HG02970 (cell line): ENCODE measurements around the gene SRA1.

Experiments
- ATAC-seq: cut with Tn5 transposase; IDR thresholded peaks from one replicate; pipeline ENCODE4 v1.9.1; 2021; ENCODE audit warnings: mild to moderate bottlenecking, moderate library complexity, moderate number of reproducible peaks; ENCODE audit not compliant: unreplicated experiment, low FRiP score

The SRA1 gene

DNA sequence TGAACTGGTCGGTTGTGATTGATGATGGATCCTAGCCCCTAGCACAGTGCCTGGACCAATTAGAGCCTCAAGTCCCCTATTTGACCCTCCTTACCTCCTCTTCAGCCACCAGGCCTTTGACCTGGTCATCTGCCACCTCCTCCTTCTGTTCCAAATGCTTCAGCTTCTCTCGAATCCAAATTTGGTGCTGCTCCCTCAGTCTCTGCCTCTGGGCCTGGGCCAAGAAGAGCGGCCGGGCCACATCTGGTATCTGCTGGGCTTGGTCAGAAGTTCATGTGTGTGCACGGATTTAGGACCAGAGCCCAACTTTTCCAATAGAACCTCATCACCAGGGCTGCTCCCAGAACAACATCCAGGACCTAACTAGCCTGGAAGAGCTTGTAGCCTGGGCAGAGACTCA is 13.8 kb upstream of the SRA1 start:
- ATAC-seq = no peak

DNA sequence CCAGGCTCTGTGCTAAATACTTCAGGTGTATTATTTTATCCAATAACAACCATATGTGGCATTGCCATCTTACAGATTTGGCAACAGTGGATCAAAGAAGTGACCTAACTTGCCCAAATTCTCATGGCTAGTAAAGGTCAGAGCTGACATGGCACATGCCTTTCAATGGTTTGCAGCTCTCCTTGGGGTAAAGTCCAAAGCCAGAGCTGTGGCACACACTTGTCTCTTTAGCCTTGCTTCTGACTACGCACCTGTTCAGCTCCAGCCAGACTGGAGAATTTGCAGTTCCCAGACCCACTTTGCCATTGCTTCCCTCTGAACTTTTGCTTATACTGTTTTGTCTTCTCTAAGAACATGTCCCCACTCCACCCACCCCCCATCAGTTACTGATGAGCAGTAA is 13.2 kb upstream of the SRA1 start:
- no peak for ATAC-seq

DNA sequence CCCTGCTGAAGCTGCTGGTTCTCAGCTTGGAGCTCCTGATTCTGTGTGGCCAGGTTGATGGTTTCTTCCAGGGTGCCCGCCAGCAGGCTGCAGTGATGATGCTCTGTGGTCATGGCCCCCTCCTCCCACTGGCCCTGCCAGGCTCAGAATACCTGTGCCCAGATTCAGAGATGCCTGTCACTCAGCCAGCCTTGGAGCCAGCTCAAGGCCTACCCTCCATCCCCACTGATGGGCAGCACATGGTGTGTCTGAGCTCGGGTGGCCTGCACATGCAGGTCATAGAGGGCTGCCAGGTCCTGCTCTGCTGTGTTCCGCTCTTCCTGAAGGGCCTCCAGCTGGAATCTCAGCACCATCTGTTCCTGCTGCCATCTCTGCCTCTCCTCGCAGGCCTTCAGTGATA is 12.8 kb upstream of the SRA1 start:
- no peak for ATAC-seq

DNA sequence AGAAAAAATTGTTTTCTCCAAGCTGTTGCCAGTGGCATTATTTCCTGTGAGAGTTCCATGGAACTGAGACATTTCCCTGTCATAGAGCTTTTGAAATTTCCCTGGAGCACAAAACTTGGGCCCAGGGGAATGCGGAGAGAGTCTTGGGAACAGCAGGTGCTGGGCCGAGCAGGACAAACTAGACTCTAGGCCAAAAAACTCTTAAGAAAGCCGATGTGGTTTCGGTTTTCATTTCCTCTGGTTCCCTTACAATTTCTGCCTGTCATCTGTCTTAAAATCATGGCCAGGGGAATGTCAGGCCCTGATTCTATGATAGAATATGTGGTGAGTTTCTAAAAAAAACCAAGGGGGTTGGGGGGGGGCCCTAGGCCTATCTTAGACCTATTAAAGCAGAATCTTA is 11.9 kb upstream of the SRA1 start:
- no peak for ATAC-seq

DNA sequence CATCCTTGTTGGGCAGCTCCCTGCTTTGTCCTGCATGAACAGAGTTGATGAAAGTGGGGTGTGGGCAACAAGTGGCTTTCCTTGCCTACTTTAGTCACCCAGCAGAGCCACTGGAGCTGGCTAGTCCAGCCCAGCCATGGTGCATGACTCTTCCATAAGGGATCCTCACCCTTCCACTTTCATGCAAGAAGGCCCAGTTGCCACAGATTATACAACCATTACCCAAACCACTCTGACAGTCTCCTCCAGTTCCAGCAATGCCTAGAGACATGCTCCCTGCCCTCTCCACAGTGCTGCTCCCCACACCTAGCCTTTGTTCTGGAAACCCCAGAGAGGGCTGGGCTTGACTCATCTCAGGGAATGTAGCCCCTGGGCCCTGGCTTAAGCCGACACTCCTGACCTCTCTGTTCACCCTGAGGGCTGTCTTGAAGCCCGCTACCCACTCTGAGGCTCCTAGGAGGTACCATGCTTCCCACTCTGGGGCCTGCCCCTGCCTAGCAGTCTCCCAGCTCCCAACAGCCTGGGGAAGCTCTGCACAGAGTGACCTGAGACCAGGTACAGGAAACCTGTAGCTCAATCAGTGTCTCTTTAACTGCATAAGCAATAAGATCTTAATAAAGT is 11.3 kb upstream of the SRA1 start:
- ATAC-seq = no peak

DNA sequence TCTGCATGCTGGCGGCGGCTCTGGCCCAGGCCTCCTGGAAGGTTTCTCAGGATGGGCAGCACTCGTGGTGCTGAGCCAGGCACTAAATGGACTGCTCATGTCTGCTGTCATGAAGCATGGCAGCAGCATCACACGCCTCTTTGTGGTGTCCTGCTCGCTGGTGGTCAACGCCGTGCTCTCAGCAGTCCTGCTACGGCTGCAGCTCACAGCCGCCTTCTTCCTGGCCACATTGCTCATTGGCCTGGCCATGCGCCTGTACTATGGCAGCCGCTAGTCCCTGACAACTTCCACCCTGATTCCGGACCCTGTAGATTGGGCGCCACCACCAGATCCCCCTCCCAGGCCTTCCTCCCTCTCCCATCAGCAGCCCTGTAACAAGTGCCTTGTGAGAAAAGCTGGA is 10.6 kb upstream of the SRA1 start:
- no peak for ATAC-seq

DNA sequence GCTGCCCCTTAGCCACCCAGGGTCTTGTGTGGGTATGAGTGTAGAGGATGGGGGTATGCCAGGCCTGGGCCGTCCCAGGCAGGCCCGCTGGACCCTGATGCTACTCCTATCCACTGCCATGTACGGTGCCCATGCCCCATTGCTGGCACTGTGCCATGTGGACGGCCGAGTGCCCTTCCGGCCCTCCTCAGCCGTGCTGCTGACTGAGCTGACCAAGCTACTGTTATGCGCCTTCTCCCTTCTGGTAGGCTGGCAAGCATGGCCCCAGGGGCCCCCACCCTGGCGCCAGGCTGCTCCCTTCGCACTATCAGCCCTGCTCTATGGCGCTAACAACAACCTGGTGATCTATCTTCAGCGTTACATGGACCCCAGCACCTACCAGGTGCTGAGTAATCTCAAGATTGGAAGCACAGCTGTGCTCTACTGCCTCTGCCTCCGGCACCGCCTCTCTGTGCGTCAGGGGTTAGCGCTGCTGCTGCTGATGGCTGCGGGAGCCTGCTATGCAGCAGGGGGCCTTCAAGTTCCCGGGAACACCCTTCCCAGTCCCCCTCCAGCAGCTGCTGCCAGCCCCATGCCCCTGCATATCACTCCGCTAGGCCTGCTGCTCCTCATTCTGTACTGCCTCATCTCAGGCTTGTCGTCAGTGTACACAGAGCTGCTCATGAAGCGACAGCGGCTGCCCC is 10.0 kb upstream of the SRA1 start:
- no peak for ATAC-seq

DNA sequence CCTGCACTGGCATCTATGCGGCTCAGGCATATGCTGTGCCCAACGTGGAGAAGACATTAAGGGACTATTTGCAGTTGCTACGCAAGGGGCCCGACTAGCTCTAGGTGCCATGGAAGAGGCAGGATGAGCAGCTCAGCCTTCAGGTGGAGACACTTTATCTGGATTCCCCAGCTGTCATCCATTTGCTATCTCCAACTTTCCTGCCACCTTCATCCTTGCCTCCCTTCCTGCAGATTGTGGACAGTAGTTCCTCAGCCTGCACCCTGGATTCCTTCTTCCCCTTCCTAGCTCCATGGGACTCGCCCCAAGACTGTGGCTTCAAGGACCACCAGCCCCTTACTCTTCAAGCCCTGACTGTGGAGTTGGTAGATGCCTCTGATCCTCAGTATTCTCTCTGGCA is 9.4 kb upstream of the SRA1 start:
- no peak for ATAC-seq

DNA sequence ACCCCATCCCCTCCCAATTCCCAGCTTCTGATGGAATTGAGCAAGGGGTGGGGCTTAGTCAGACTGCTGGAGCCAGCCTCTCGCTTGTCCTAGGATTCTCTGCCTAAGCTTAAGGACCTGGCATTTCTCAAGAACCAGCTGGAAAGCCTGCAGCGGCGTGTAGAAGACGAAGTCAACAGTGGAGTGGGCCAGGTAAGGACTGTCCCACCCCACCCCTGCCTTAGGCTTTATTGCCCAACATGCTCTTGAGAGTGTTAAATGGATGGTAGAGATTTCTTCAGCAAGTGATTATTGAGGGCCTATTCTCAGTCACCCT is 8.5 kb upstream of the SRA1 start:
- ATAC-seq = no peak

DNA sequence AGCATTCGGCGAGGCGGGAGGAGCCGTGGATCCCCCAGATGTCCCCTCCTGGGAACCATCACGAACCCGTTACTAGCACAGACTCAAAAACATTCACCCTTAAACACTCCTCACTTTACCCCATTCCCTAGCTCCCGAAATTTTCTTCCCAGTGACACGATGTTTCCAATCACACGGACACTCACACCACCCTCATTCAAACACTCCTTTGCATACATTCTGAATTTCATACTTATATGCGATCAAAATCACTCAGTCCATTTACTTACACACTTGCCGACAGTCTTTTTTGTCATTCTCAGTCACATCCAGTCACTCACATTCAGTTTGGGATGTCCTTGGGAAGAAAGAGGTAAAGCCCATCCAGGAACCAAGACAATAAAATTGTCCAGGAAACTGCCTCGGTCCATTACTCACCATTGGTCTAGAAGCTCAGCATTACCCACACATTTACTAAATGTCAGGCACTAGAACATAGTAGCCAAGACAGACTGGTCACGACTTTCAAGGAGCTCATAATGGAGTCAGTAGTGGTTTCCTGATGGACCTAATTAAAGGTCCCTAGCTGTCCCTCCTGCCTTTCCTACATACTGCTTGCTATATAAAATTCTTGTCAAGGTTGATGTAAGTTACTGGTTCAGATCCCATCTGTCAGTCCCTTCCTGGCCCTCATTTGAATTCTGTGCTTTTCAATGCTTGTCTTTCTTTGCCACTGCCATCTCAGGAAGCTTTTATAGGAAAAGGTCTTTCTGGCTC is 7.9 kb upstream of the SRA1 start:
- no peak for ATAC-seq

DNA sequence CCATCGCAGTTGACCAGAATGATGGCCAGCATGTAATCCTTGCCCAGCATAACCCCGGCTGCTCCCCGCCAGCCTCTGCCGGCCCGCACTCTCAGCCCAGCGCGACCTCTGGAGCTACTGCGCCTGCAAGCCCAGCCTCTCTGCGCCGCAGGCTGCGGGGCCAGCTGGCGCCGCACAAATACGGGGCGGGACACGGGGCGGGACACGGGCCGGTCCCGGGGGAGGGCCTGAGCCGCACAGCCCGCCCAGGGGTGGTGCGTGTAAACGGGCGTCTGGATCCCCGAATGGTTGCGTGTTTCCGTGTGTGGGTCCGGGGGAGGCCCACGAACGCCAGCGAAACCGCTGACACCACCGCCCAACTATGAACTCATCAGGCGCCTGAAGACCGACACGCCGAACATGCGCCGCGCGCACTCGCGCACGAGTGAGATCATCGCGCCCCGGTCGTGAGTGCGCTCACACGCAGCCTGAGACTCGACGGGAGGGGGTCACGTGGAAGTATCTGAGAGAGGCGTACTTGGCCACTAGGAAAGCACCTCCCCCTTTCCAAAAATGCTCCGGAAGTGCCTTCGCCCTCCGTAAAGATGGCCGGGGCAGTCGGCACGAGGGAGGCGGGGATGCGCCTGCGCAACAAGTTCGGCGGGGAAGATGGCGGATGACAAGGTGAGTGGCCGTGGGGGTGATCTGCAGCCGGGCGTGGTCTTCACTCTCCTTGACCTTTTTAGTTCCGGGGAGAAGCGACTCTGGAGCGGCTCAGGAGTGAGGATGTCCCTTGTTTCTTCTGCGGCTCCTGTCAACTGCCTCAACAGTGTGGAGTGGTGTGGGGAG is 7.1 kb upstream of the SRA1 start, which contains the start of the genes APBB3 and SLC35A4:
APBB3 (minus strand) TSS at position 403 of the 828 bp plus-strand sequence; CDS start at position 50, 353 bp downstream.
SLC35A4 (plus strand) TSS at position 633 of the 828 bp plus-strand sequence. CDS start 2,342 bp downstream, outside the sequence.
- ATAC-seq = peak; percentile 88

DNA sequence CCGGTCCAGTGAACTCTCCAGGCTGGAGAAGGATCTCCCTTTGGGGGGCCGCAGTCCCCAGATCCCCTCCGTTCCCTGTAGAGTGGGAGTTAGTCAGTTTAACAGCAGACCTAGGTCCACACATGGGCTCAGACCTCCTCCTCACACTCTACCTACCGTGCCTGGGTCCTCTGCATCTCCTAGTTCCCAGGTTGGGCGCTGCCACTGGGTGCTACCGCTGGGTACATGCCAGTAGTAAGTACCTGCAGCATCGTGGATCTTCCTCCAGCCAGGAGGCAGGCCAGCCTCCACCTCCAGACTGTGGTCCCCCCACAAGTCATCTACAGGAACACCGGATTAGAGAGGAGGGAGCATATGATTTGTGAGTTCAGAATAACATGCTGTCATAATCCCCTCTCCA is 6.3 kb upstream of the SRA1 start:
- no peak for ATAC-seq

DNA sequence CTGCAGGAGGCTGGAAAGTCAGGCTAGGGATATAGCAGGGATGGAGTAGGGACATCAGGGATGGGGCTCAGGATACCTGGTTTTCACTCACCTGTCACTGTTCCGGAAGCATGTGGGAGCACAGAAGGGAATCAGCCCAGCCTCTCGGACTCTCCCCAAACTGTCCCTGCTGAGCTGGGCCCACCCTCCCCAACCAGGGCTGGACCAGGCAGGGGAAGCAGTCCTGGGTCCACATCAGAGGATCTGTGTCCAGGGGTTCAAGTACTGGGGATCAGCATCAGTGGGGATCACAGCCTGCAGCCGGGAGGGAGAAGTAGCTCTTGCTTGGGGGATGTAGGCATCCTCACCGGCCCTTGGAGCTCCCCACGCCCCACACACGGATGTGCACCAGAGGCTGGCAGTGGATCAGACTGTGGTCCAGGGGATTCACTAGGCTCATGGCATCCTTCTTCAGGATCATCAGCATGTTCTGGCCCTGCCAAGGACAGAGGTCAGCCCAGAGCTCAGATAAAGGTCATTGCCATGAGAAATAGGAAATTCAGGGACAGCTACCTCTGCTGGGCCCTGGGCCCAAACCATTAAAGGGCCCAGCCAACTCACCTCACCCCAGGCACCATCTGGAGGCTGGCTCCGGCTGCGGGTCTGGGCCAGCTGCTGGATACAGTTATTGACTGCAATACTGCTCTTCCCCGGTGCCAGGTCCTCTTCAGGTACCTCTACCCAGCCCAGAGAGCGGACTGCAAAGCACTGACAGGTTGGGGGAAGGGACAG is 4.7 kb upstream of the SRA1 start:
- ATAC-seq = no peak

DNA sequence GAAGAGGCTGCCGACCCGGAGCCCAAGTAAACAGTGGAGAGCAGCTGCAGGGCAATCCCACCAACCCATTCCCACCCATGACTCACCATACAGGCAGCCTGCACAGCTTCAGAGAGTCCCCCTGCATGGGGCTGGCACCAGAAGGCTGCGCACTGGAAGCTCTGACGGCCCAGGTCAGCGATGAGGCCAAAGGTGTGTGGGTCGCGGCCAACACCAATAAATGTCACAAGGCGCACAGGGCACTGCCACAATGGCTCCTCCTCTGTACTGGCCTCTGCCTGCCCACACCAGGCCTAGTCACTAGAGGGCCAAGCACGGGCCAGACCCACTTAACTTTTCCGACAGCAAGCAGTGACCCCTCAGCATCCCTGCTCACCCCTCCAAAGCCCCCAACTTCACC is 3.0 kb upstream of the SRA1 start:
- no peak for ATAC-seq

DNA sequence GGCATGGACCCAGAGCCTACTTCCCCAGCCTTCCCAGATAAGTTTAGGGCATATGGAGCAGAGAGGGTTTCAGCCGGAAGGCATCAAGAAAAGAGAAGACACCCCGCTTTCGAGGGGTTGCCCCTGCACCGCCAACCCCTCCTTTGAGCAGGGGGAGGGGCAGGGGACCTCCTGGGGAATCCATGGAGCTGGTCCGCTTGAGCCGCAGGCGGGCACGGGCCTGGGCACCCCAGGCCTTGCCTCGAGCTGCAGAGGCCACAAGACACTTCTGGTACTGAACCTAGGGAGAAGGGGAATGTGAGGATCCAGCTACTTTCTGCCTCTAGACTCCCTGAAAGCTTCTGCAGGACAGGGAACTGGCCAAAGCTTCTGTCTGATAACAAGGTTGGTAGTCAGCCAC is 1.3 kb upstream of the SRA1 start:
- ATAC-seq = no peak

DNA sequence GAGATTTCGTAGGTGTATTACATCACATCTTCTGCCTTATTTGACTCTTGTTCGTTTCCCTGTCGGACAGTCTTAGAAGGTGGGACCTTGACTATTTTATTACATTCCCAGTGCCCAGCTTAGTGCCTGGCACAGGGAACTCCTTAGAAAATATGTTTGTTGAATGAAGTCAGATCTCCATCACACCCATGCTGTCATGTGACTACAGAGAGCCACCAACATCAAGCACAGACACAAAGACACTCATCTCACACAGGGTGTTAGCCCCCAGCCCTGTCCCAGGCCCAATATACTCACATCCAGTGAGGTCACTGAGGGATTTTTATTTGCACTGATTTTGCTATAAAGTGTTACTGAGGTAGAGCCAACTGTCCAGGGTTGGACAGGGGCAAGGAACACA is 692 bp upstream of the SRA1 start:
- no peak for ATAC-seq

DNA sequence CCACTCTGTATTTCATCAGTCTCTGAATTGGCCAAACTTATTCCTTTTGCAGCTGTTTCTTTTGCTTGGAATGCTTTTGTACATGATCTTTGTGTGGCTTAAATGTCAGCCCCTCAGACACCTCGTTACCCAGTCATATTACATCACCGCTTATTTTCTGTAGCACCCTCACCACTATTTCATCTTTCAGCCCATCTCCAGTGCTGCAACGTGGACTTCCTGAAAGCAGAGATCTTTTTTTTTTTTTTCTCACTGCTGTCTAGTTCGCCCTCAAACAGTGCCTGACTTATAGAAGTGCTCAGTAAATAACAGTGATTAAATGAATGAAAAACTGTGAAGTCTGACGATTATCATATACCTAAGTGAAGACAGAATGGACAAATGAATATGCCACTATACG is 835 bp downstream of the SRA1 start:
- ATAC-seq = no peak

DNA sequence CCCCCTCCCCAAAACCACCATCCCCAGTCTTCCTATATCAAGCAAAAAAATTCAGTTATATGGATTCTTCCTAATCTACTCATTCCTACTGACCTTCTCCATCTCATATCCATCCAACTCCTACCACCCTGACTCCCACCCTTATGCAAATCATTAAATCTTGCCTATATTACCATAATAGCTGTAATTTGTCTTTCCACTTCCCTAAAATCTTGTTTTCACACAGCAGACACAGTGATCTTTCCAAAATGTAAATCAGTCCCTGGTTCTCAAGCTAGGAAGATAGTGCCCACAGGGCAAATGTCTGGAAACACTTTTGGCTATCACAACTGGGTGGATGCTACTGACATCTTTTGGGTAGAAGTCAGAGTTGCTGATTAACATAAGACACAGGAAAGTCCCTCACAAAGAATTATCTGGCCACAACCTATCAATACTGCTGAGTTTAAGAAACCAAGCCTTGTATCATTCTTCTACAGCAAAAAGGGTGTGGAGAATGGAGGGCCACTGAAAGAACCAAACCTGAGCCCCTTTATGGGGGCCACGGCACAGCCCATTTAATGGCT is 1.4 kb downstream of the SRA1 start:
- no peak for ATAC-seq

DNA sequence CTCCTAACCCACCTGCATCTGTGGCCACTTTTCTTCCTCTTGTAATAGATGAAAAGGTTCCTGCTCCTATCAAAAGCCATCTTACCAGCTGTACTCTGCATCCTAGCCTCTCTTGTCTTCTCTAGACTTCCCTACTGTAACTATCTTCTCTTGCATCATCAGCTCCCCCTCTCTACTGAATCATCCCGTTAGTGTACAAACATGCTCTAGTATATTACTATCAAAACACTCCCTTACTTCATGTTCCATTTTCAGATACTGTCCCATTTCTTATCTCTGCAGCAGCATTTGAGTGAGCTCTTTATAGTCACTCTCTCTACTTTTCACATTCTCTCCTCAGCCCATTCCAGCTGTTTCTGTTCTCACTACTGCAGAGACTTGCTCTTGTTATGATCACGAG is 2.8 kb downstream of the SRA1 start:
- ATAC-seq = no peak

DNA sequence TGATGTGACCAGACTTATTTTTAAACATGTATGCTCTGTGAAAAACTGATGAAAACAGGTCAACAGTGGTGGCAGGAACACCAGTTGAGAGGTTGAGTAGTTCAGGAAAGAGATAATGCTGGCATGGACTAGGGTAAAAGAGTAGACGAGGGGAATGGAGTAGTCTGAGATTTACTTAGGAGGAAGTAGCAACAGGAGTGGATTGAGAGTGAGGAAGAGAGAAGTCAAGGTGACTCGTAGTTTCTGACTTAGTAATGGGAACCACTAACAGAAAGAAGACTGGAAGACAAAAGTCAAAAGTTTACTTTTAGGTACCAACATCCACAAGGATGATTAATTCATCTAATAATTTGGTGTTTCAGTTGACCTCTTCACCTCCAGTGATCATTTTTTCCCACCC is 3.6 kb downstream of the SRA1 start:
- ATAC-seq = no peak
